ENCODE data around the gene VCAN.

VCAN gene

GRCh38 chr5:83507431-83507830 lies 35.9 kb downstream of the VCAN start:
- DNase-seq: no peak

- DNase-seq: no peak
Measured at GRCh38 chr5:83509540-83509939, 38.0 kb downstream of the VCAN start.

- no peak for DNase-seq
Measured at GRCh38 chr5:83510260-83510659, 38.7 kb downstream of the VCAN start.

GRCh38 chr5:83512061-83512745 lies 40.7 kb downstream of the VCAN start:
- no peak for DNase-seq

GRCh38 chr5:83513081-83513480 lies 41.5 kb downstream of the VCAN start:
- DNase-seq: no peak

GRCh38 chr5:83513491-83513890 lies 41.9 kb downstream of the VCAN start:
- no peak for DNase-seq

GRCh38 chr5:83516377-83516776 lies 44.8 kb downstream of the VCAN start:
- DNase-seq: no peak

GRCh38 chr5:83517072-83517687 lies 45.6 kb downstream of the VCAN start:
- no peak for DNase-seq

- no peak for DNase-seq
Measured at GRCh38 chr5:83517688-83518085, 46.1 kb downstream of the VCAN start.

- no peak for DNase-seq
Measured at GRCh38 chr5:83518319-83519061, 46.9 kb downstream of the VCAN start.

GRCh38 chr5:83522446-83522845 lies 50.9 kb downstream of the VCAN start:
- no peak for DNase-seq

- DNase-seq: no peak
Measured at GRCh38 chr5:83523929-83524328, 52.4 kb downstream of the VCAN start.

- no peak for DNase-seq
Measured at GRCh38 chr5:83524345-83524744, 52.8 kb downstream of the VCAN start.

- DNase-seq: no peak
Measured at GRCh38 chr5:83524991-83525390, 53.4 kb downstream of the VCAN start.

- no peak for DNase-seq
Measured at GRCh38 chr5:83526289-83526688, 54.7 kb downstream of the VCAN start.

GRCh38 chr5:83527221-83527620 lies 55.7 kb downstream of the VCAN start:
- DNase-seq: no peak

GRCh38 chr5:83527722-83528438 lies 56.3 kb downstream of the VCAN start:
- DNase-seq: no peak

GRCh38 chr5:83528439-83528769 lies 56.9 kb downstream of the VCAN start:
- DNase-seq: no peak

GRCh38 chr5:83530193-83530592 lies 58.6 kb downstream of the VCAN start:
- no peak for DNase-seq

- no peak for DNase-seq
Measured at GRCh38 chr5:83531661-83532060, 60.1 kb downstream of the VCAN start.

GRCh38 chr5:83538786-83539462 lies 67.4 kb downstream of the VCAN start:
- DNase-seq: no peak

GRCh38 chr5:83539463-83539790 lies 67.9 kb downstream of the VCAN start:
- no peak for DNase-seq

GRCh38 chr5:83540105-83540504 lies 68.6 kb downstream of the VCAN start:
- no peak for DNase-seq

Data from activated CD4-positive, alpha-beta T cell treated with anti-CD3 and anti-CD28 coated beads for 1 hour (primary cell).